Measurements from ENCODE around the gene DCDC2.

The DCDC2 gene

DNA sequence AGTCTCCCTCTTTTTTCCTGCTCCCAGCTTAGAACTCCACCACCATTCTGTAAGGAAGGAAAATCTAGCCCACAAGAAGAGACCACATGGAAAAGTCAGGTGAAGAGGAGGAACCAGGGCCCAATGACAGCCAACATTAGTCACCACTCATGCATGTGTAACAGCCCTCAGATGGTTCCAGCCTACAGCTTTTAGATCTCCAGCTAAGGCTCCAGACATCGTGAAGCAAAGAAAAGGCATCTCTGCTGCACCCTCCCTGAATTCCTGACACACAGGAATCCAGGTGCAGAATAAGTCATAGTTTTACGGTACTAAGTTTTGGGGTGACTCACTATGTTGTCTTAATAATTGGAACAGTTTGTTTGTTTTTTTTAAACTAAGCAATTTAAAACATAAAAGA, 25.5 kb downstream of the DCDC2 start:
- H3K4me3 ChIP-seq (ENCODE audit: low read length): no peak overlapping the region
- TF ChIP-seq, protein P1, sequence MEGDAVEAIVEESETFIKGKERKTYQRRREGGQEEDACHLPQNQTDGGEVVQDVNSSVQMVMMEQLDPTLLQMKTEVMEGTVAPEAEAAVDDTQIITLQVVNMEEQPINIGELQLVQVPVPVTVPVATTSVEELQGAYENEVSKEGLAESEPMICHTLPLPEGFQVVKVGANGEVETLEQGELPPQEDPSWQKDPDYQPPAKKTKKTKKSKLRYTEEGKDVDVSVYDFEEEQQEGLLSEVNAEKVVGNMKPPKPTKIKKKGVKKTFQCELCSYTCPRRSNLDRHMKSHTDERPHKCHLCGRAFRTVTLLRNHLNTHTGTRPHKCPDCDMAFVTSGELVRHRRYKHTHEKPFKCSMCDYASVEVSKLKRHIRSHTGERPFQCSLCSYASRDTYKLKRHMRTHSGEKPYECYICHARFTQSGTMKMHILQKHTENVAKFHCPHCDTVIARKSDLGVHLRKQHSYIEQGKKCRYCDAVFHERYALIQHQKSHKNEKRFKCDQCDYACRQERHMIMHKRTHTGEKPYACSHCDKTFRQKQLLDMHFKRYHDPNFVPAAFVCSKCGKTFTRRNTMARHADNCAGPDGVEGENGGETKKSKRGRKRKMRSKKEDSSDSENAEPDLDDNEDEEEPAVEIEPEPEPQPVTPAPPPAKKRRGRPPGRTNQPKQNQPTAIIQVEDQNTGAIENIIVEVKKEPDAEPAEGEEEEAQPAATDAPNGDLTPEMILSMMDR (conservative IDR thresholded peaks at IDR 0.05; ENCODE audit: low read length): no peak
- DNase-seq (ENCODE audit: low read depth): no peak

DNA sequence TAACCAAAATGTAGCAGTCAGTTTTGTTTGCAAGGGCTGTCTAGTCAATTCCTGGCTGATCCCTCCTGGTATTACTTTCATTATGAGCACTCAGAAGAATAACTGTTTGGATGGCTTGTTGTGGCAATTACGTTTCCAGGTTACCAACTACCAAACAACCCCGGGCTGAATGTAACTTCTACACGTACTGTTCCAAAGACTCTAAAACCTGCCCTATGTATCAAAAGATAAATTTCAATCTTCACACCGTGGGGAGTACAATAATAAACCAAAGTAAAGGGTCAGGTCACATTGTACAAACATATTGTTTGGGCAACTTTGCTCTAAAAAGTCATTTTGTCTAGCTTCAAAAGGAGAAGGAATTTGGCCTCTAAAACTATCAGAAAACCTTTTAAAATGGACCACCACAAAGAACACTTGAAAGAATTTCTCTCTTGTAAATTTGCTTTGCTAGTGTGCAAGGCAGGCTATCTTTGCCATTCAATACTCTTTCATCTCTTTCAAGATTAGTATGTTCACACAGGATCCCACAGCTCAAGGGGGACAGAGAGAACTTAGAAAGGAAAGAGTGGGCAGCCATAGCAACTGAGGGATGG, 27.6 kb downstream of the DCDC2 start:
- H3K4me3 ChIP-seq (ENCODE audit: low read length): no peak overlapping the region
- TF ChIP-seq, protein P1 (conservative IDR thresholded peaks at IDR 0.05; ENCODE audit: low read length): no peak
- DNase-seq (ENCODE audit: low read depth): no peak

DNA sequence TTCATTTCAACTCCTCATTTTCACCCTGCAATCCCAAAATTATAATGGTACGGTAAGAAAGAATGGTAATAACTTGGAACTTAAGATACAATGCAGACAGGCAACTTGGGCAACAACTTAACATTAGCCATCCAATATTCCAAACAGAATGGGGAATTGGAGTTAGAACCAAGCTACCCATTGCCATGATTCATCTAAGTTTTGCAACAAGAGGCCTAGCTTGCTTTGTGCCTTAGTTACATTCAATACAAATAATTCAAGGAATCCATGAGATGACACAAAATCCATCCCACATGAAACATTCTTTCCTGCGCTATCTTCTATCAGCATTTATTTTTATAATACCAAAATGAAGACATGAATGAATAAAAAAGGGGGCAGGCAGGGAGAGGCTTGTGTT, 28.4 kb downstream of the DCDC2 start:
- no peak for DNase-seq (ENCODE audit: low read depth)

DNA sequence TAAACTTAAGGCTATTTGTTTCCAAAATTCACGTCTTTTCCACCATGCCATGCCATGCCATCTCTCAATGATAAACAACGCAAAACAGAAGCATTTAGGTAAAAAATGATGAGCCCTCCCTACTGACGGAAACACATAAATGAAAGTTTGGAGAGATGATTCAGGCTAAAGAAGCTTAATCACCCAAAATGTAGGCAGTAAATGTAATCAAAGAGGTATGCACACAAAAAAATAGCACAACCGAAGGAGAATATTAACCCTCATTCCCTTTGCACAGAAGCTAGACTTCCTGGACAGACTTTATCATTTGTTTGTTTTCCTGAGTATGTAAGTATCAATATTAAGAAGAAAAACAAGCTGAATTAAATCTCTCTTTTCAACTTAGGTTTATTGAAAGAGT, 28.8 kb downstream of the DCDC2 start:
- no peak for DNase-seq (ENCODE audit: low read depth)
- TF ChIP-seq, protein P1 (conservative IDR thresholded peaks at IDR 0.05; ENCODE audit: low read length): no peak
- no peak overlapping the region for H3K4me3 ChIP-seq (ENCODE audit: low read length)

More for the DNA sequence above, 28.4 kb downstream of the DCDC2 start:
- no peak overlapping the region for H3K4me3 ChIP-seq (ENCODE audit: low read length)
- TF ChIP-seq, protein P1 (conservative IDR thresholded peaks at IDR 0.05; ENCODE audit: low read length): no peak

DNA sequence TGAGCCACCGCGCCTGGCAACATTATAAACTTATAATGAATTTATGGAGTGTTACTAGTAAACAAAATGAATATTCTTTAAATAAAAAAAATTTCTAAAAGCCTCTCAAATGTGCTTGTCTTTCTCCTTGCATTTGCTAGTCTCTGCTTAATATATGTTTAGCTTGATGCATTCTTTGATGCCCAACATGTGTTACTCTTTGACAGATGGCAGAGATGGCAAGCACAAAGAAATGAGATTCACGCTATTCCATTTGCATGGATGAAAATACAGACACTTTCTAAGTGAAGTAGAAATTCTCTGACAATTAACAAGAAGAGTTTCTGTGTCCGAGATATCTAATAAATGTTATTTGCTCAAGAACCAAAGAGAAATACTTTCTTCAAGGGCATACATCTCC, 30.1 kb downstream of the DCDC2 start:
- TF ChIP-seq, protein P1 (conservative IDR thresholded peaks at IDR 0.05; ENCODE audit: low read length): no peak
- no peak for DNase-seq (ENCODE audit: low read depth)
- no peak overlapping the region for H3K4me3 ChIP-seq (ENCODE audit: low read length)

DNA sequence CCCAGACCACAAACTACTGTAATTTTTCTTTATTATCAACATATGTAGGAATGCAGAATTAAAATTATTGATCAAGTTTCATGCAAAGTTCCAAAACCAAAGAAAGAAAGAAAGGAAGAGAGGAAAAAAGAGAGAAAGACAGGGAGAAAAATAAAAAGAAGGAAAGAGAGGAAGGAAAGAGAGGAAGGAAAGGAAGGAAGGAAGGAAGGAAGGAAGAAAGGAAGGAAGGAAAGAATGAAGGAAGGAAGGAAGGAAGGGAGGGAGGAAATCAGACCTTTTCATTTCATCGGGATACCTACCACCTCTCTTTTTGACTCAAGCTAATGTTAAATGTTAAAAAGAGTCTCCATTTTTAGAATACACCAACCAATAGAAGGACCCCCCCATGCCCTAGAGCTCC, 31.9 kb downstream of the DCDC2 start:
- H3K4me3 ChIP-seq (ENCODE audit: low read length): no peak overlapping the region
- DNase-seq (ENCODE audit: low read depth): no peak
- TF ChIP-seq, protein P1 (conservative IDR thresholded peaks at IDR 0.05; ENCODE audit: low read length): no peak

DNA sequence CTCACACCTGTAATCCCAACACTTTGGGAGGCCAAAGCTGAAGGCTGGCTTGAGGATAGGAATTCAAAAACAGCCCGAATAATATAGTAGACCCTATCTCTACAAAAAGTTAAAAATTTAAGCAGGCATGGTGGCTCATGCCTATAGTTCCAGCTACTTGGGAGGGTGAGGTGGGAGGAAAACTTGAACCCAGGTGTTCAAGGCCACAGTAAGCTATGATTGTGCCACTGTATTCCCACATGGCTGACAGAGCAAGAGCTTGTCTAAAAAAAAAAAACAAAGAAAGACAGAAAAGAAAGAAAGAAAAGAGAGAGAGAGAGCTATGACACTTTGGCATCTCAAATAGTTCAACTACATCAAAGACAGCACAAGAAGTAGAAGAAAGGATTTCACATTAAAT, 33.2 kb downstream of the DCDC2 start:
- DNase-seq (ENCODE audit: low read depth): no peak
- H3K4me3 ChIP-seq (ENCODE audit: low read length): no peak overlapping the region
- TF ChIP-seq, protein P1 (conservative IDR thresholded peaks at IDR 0.05; ENCODE audit: low read length): no peak

All from AG10803 (cell line).